ENCODE data around the gene EFCC1.

GRCh38 chr3:129023909-129024308 lies 22.8 kb downstream of the EFCC1 start:
- TF ChIP-seq CTCF (conservative IDR thresholded peaks at IDR 0.05) (peak; percentile 57), EZH2 (IDR thresholded peaks at IDR 0.05; ENCODE audit: low read depth) (no peak)

Measured in PC-9 (cell line).